A549 (cell line): Measurements from ENCODE around the gene TPM4.

Experiments used
- CEBPB ChIP-seq, 2 experiments: fragments of >200 bp in 1 of 2; sonication (Bioruptor Twin) in 1 of 2; formaldehyde crosslinking in 1 of 2; IDR thresholded peaks; 2 replicates each; pipeline ENCODE4 v1.6.1; 2012 to 2016
- CHD2 ChIP-seq: fragments of 150-350 bp; IDR thresholded peaks from 2 replicates; pipeline ENCODE4 v1.6.1; 2014; ENCODE audit warnings: low read length; ENCODE audit not compliant: partially characterized antibody
- EP300 ChIP-seq, 2 experiments: fragments of >200 bp; sonication (Bioruptor Twin); formaldehyde crosslinking; IDR thresholded peaks; 2 replicates in 1 of 2; 3 replicates in 1 of 2; pipeline ENCODE4 v1.6.1; 2016 to 2017
- ESRRA ChIP-seq: fragments of 150-350 bp; IDR thresholded peaks from 2 replicates; pipeline ENCODE4 v1.6.1; 2014; ENCODE audit warnings: mild to moderate bottlenecking, low read length, borderline replicate concordance
- HMGXB4 ChIP-seq: fragments of 250-450 bp; sonication (Bioruptor Pico); IDR thresholded peaks from 2 replicates; pipeline ENCODE4 v1.5.0; 2021; ENCODE audit warnings: mild to moderate bottlenecking, moderate library complexity, borderline replicate concordance
- JUN ChIP-seq, 2 experiments: fragments of >200 bp; sonication (Bioruptor Twin); formaldehyde crosslinking; IDR thresholded peaks; 2 replicates in 1 of 2; 3 replicates in 1 of 2; pipeline ENCODE4 v1.6.1; 2016 to 2017
- JUNB ChIP-seq: fragments of >200 bp; sonication (Bioruptor Twin); formaldehyde crosslinking; IDR thresholded peaks from 2 replicates; pipeline ENCODE4 v1.6.1; 2016
- PBX3 ChIP-seq: IDR thresholded peaks from 2 replicates; pipeline ENCODE4 v1.6.1; 2012
- PHF8 ChIP-seq: fragments of 200-600 bp; sonication (generic); IDR thresholded peaks from 2 replicates; pipeline ENCODE4 v1.6.1; 2016; ENCODE audit warnings: low read depth, mild to moderate bottlenecking, antibody characterized with exemption, moderate library complexity, borderline replicate concordance
- POLR2A ChIP-seq: IDR thresholded peaks from 2 replicates; pipeline ENCODE4 v1.6.1; 2012; ENCODE audit warnings: mild to moderate bottlenecking, low read length
- RFX5 ChIP-seq: fragments of 450-650 bp; IDR thresholded peaks from 2 replicates; pipeline ENCODE4 v1.7.1; 2014; ENCODE audit warnings: antibody characterized with exemption, mild to moderate bottlenecking, moderate library complexity
- TF ChIP-seq, protein P1 (sequence below): fragments of >200 bp; sonication (Bioruptor Twin); formaldehyde crosslinking; IDR thresholded peaks from 3 replicates; pipeline ENCODE4 v1.5.1; 2016

GRCh38 chr19:16116067-16116466 lies 39.8 kb downstream of the TPM4 start:
- no peak for TF ChIP-seq HMGXB4 (CRISPR knock-in tag)
- TF ChIP-seq, protein P1, sequence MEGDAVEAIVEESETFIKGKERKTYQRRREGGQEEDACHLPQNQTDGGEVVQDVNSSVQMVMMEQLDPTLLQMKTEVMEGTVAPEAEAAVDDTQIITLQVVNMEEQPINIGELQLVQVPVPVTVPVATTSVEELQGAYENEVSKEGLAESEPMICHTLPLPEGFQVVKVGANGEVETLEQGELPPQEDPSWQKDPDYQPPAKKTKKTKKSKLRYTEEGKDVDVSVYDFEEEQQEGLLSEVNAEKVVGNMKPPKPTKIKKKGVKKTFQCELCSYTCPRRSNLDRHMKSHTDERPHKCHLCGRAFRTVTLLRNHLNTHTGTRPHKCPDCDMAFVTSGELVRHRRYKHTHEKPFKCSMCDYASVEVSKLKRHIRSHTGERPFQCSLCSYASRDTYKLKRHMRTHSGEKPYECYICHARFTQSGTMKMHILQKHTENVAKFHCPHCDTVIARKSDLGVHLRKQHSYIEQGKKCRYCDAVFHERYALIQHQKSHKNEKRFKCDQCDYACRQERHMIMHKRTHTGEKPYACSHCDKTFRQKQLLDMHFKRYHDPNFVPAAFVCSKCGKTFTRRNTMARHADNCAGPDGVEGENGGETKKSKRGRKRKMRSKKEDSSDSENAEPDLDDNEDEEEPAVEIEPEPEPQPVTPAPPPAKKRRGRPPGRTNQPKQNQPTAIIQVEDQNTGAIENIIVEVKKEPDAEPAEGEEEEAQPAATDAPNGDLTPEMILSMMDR: no peak
- TF ChIP-seq POLR2A: no peak
- TF ChIP-seq CHD2: no peak
- TF ChIP-seq PBX3: no peak
- no peak for TF ChIP-seq JUN (IDR thresholded peaks at IDR 0.05)
- no peak for TF ChIP-seq JUNB
- TF ChIP-seq RFX5: no peak
- no peak for TF ChIP-seq CEBPB (IDR thresholded peaks at IDR 0.05)
- no peak for TF ChIP-seq PHF8
- no peak for TF ChIP-seq ESRRA
- TF ChIP-seq EP300 (IDR thresholded peaks at IDR 0.05): no peak
